DMS114 treated with DMSO at 0.1 percent for 48 hours (cell line): Measurements from ENCODE around the gene BZW1.
"Not testable (repeated sequence)": the region's sequence is repeated elsewhere in the genome, so short reads cannot be mapped to it uniquely, and the experiment has no call there.

ENCODE experiments used
- DNase-seq: peaks from one replicate; lab custom pipeline; 2025; ENCODE audit not compliant: unreplicated experiment; lab: John Stamatoyannopoulos, UW

Gene BZW1

DNA sequence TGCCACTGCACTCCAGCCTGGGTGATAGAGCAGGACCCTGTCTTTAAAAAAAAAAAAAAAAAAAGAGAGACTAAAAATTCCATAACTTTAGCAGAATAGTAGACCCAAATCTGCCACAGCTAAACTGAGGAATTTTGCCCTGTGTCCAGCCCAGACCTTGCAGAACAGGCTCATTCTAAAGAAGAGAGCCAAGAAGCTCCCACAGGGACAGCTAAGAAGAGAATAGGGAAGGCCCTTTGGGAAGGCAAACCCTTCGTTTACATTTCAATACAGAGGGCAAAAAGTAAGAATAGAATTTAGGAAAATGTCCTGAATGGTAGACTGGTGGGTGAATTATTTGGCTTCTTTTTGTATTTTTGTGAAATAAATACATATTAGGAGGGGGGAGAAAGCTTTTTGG lies 21.5 kb upstream of the BZW1 start:
- no peak for DNase-seq

DNA sequence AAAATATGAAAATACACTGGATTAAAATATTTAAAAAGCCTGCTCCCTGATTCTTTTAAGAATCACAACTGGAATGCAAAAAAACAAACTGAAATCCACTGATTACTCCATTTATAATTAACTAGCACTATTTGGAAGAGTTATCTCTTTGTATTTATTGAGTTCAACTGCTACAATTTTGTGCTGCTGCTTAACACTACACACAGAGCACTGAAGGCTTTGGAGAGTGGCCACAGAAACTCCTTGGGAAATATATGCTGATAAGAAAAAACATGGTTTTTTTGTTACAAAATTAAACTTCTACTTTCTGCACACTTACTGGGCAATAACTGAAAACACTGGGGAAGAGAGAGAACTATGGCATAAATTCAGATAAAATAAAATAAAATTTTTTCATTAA lies 19.8 kb upstream of the BZW1 start:
- no peak for DNase-seq

DNA sequence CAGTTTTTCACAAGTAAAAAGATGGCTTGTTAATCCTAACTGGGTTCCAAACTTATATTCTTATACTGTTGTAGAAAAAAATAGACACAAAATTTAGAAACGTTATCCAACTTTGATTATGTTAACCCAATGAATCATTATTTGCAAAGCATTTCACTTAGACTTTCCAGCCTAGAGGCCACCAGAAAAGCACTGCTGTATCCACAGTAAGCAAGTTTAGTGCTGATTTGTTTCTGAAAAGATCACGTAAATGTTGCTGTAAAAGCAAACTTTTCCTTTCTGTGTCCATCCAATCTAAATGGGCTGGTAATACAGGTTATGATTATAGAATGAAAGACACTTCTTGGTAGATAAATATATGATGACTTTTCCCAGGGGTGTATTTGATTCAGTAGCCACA lies 17.6 kb upstream of the BZW1 start:
- no peak for DNase-seq

DNA sequence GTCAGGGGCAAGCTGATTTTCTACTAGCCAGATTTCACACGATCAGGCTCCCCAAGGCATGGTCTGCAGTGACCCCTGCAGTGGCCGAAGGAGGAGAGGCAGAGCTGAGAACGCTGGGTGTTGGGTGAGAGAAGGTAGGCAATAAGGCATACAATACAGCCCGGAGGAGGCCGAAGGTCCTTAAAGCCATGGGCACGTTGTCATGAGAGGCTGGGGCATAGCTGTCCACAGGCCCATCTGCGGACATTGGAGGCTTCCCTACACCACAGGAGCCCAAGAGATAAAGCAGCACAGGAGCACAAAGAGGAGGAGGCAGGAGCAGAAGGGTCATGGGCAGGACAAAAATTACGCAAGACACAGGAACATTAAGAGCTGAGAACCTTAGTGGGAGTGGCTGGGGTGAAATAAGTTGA lies 16.7 kb upstream of the BZW1 start:
- DNase-seq, result no peak

DNA sequence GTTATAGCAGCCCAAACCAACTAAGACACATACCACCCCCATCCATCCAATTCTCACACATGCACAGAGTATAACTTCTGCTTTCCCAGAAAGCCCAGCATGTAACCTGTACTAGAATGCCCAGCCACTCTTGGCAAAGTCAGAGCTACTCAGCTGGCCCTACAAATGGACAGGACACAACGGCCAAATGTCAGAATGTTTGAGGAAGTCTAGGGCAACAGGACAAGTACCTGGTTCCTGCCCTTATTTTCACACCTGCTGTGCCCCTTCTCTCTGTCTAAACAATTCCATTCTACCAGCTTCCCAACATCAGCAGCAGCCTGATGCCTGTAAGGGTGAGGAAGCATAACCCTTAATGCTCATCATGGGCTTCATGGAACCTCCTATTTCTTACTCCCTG lies 15.1 kb upstream of the BZW1 start:
- DNase-seq, result no peak

DNA sequence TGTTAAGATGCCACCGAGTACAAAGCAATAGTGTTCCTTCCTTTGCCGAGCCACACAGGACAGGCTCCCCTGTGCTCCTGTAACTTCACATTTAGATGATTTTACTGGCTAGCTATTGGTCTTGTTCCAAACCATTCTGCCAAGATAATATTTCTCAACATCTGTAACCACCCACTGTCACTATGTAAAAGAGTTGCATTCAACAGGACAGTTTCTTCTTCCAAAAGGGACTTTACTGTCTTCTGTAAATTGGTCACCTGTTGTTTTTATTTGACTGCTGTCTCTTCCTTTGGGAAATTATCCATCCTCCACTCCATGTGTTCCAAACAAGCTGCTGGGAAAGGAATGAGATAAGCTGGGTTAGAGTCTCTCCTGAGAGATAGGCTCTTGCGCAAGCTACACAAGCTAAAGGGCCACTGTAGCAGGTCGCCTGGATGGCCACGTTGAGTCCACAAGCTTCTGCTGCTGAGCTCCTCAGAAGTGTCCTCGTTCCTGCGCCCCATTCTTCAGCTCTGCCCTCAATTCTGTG lies 14.4 kb upstream of the BZW1 start:
- DNase-seq, result no peak

DNA sequence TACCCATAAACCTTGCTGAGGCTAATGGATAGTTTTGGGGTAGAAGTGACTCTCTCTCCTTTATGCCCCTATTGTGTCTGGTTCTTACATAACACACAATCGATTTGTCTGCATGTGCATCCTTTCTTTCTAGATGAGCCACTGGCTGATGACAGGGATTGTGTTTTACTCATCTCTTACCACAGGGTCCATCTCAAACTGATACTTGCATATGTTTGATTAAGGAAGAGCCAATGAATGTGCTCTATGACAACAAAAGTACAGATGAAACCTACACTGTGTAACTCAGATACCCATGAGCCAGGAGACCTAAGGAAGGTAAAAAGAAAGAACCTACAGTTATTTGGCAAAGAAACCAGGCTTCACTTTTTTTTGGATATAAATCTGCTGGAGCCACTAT lies 13.2 kb upstream of the BZW1 start:
- DNase-seq, result no peak

DNA sequence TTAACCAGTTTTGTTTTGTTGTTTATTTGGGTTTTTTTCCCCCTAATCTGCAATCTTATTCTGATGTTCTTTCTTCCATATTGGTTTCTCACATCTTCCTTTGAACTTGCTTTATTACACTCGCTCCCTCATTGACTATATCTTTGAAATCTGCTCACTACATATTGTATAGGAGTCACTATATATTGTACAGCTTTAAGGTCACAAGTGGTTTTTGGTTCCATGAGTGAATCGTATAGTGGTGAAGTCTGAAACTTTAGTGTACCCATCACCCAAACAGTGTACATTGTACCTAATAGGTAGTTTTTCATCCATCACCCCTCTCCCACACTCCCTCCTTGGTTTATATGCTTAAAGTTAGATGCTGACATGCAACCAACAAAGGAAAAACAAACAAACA lies 11.3 kb upstream of the BZW1 start:
- DNase-seq, result no peak

DNA sequence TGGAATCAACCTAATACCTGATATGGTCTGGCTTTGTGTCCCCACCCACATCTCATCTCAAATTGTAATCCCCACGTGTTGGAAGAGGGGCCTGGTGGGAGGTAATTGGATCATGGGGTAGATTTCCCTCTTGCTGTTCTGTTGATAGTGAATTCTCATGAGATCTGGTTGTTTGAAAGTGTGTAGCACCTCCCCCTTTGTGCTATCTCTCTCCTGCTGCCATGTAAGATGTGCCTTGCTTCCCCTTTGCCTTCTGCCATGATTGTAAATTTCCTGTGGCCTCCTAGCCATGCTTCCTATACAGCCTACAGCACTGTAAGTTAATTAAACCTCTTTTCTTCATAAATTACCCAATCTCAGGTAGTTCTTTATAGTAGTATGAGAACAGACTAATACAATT lies 10.3 kb upstream of the BZW1 start:
- DNase-seq, result not testable (repeated sequence)

DNA sequence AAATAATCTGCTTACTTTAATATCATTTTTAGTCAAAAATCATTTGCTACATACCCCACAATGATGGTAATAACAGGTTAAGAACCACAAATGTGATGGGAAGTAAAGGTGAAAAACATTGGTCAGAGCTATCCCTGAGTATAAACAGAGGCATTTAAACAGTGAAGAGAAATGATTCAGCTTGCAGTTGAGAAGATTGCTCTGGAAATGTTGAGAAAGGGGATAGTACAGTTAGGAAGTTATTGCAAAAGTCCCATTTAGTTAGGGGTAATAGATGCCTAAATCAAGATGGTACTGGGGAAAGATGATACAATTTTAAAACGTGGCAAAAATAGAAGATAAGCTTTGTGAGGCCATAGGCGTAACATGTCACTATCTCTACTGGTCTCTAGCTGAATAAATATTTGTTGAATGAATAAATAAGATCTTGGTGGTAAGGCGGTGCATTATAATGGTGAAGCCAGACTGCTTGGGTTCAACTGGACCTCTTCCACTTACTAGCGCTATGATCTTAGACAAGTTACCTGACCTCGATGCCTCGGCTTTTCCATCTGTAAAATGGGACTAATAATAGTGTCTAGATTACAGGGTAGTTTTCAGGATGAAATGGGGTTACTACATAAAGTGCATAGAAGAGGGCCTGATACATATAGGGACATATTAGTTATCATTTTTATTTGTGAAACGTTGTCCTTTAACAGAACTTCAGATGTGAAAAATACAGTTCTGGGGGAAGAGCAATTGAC lies 2.0 kb upstream of the BZW1 start:
- DNase-seq, result no peak

DNA sequence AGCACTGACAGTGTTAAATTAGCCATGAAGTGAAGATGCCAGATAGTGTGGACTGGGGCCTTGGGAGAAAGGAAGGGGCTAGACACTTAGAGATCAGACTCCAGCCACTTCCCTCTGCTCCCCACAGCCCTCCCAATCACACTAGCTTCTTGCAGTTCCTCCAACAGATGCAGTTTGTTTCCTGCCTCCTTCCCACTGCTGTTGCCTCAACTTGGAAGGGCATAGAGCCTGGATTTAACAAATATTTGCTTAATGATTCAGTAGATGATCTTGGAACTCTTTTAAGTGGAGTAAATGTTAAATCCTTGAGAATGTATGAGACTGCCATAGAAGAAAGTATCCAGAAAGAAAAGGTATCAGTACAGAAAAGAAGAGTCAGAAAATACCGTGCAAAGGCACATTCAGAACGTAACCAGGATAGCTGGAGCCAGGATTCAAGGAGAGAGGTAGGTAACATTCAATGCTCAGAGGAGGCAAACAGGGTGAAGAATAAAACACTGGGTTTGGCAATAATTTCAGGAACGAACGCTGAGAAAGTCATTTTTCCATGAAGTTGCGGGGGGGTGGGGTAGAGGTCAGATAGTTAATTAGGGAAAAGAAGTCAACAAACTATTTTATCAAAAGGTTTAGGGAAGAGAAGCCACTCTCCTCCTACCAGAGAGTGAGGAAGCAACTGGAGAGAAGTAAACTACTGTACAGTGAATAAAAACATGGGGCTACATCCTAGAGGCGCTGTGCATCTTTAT lies 1.3 kb upstream of the BZW1 start:
- DNase-seq, result no peak

DNA sequence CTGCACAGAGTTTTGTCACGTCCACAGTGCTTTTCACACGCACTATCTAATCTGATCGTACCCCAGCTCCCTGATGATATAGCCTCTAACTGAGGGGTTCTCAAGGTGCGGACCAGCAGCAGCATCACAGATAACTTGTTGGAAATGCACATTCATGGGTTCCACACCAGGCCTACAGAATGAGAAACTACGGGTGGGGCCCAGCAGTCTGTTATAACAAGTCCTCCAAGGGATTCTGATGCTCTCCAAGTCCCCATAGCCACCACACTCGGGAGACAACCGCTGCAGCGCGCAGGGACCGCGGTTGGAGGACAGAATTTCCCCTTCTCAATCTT lies 745 bp upstream of the BZW1 start:
- no peak for DNase-seq

DNA sequence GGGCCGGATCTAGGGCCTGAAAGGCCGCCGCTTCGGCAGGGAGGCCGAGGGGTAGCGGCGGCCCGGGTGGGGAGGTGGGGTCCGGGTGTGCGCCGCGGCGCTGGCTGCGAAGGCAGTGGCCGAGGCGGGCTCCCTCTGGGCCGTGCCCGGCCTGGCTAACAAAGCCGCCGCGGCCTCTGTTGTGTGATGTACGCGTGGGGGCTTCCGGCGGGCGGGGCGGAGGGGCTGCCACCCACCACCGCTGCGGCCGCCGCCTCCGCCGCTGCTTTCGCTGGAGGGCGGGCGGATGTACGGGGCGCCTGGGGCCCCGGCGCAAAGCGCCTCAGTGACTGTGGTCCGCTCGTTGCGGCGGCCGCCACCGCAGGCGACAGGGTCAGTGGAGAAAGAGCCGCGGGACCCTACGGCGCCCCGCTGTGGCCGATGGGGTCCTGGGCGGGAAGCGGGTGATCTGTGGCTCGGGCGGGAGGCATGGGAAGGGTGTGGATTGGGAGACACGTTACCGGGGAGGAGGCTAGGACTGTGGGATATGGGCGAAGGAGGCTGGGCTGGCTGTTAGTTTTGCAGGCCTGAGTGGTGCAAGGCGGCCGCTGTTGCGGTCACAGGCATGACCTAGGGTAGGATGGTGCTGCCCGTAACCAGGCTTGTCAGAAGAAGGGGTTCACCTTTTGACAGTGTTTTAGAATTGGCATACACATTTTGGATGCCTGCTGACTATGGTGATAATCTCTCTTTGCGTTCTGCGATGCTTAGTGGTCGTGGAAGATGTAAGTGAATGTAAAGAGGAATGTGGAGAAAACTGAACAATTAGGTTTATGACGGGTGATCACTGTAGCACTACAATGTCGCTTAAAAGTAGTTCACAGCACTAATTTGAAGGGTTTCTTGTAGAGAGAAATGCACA lies 662 bp downstream of the BZW1 start:
- peak; percentile 16 for DNase-seq

DNA sequence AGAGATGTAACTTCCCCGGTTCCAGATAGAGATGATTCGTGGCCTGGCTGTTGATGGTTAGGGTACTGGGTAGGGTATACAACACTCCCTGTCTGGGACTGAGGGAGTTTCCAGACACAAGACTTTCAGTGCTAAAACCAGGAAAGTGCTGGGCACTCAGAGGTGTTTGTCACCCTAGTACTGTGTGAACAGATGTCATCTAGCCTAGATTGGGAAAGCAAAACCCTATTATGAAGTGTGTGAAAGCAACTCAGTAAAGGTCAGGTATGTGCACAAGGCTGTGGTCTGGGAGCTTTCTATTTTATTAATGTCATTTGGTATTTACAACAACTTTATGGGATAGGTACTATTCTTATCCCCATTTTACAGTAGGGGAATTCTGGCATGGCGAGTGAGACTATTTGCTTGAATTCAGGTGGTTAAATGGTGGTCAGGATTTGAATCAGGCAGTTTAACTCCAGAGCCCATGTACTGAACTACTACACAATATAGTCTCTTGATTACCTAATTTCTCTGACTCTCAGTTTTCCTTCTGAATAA lies 2.6 kb downstream of the BZW1 start:
- no peak for DNase-seq

DNA sequence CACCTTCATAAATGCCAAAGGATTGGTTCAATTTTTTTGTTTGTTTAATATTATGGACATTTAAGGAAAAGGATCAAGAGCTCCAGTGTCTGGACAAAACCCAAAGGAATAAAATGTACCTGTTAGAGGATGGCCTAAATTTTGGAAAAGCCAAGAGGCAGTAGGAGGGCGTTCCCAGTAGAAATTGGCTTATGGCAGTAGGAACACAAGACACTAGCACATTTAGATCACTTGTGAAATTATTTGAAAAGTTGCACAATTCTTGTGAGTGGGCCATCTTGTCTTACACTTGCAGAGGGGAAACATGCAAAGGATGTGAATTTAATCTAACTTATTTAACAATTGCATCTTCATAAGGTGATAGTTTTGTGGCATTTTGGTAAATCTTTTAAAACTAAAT lies 3.2 kb downstream of the BZW1 start:
- no peak for DNase-seq

DNA sequence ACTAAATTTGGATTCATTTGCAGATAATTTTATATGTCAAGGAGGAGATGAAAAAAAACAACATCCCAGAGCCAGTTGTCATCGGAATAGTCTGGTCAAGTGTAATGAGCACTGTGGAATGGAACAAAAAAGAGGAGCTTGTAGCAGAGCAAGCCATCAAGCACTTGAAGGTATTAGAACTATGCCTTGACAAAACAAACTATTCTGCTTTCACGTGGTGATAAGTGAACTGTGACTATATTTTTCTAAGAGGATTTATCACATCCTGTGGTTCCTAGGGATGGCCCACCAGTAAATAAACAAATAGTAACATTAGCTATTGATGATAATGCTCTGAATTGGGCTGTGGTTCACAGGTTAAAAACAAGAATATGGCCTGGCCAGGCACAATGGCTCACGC lies 7.0 kb downstream of the BZW1 start:
- DNase-seq, result not testable (repeated sequence)

DNA sequence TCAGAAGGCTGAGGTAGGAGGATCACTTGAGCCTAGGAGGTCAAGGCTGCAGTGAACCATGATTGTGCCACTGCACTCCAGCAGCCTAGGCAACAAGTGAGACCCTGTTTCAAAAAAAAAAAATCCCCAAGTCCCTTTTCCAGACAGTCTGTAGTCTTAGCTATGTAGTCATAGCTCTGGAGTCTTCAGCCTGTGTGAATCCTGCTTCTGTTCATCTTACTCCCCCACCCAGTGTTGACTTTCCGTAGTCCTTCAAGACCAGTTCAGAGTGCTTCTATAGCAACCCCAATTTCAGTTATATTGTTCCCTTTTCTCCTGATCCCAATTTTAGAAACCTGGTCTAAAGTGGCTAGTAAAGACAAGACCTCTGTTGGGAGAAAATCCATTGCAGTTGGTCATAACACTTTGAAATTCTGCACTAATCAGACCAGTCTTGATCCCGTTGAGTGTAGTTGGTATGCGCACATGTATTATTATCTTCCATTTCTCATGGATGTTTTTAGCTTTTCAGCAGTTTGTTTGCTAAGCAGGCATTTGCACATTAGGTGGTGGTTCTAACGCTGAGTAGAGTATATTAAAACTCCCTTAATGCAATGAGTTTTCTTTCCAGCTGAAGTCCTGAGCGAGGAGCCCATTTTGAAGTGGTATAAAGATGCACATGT lies 9.0 kb downstream of the BZW1 start:
- DNase-seq, result no peak

DNA sequence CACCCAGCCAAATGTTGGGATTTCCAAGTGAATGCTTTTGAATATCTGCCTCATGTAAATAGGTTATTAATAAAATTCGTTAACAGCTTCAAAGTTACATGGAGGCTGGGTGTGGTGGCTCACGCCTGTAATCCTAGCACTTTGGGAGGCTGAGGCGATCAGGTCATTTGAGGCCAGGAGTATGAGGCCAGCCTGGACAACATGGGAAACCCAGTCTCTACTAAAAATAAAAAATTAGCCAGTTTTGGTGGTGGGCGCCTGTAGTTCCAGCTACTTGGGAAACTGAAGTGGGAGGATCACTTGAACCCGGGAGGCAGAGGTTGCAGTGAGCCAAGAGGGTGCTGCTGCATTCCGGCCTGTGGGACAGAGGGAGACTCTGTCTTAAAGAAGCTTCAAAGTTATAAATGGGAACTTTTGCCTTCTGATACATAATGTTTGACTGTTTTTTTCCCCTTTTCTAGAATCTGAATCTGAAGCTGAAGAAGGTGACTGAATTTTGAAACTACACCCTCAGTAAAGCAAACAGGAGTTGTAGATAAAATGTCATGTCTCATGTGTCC lies 10.1 kb downstream of the BZW1 start:
- no peak for DNase-seq

DNA sequence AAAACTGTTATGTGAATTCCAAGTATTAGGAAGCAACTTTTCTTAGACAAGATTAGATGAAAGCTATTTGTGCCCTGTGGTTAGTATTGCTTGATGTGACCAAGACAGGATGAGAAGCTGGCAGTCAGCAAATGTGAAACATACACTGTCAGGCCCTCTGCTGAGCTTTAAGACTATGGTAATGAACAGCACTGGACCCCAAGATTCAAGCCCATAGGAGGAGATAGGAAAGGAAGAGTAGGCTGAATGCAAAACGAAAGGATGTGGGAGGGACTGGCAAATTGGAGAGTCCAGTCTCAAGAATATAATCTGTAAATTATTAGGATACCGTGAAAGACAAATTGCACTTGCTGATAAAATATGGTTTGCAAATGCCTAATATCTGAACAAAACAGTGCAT lies 16.4 kb downstream of the BZW1 start:
- DNase-seq, result no peak

DNA sequence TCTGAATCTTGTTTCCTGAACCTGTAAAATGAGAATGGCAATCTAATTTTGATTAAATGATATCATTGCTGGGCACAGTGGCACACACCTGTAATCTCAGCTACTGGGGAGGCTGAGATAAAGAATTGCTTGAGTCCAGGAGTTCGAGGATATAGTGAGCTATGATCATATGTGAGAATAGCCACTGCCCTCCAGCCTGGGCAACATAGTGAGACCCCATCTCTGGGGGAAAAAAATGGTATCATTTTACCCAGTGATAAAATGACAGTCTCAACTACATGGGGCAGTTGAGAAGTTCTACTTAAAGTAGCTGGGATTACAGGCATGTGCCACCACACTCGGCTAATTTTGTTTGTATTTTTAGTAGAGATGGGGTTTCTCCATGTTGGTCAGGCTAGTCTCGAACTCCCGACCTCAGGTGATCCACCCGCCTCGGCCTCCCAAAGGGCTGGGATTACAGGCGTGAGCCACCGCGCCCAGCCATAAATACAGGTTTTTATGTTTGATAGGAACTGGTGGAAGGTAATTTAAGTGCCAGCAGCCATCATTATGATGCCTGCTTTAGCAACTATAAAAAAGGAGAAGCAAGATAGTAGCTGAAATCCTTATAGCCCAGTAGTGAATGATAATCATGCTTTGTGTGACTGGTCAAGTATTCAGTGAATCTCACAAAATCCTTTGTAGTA lies 17.0 kb downstream of the BZW1 start:
- no peak for DNase-seq
